ENCODE measurements around the gene CYP2W1. TPM values are rescaled to one million over a fixed set of nuclear protein-coding genes. Genes with fewer than 3 reads are reported as not detected.
"Not testable (repeated sequence)": the region's sequence is repeated elsewhere in the genome, so short reads cannot be mapped to it uniquely, and the experiment has no call there.

Gene CYP2W1
- total RNA-seq, 1 donor from 2014 or later, result 0.36 TPM

DNA sequence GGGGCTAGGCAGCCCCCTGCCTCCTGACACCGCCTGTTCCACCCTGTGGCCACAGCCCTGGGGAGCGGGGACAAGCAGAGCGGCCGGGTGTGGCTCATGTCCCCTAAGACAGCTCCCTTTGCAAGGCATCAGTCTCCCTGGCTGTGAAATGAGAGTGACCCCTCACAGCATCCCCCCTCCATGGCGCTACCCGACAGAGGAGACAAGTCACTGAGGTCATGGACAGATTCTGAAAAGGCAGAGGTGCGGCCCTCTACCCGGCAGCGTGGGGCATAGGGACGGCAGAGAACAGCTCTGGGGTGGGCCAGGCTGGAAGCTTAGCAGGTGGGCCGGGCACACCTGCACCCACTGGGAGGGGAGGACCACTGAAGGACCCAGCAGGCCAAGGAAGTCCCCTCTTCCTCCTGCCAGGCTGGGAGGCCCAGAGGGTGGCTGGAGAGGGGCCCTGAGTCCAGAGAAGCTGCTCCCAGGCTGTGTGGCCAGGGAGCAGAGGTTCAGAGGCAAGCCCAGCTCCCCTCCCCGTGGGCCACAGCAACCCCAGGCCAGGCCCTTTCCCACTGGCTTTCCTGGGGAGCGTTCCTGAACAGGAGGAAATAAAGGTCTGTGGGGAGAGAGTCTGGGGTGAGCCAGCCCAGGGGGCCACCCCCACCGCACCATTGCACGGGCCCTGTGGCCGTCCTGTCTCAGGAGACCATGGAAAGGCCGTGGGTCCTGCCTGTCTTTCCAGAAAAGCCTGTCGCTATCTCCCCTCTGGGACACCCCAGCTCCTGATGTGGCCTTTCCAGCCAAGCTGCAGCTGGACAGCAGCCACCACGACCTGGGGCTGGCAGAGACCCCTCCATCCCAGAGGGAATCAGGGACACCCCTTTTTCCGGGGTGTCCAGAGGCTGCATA, 30.2 kb upstream of the CYP2W1 start:
- ATAC-seq, result no peak

DNA sequence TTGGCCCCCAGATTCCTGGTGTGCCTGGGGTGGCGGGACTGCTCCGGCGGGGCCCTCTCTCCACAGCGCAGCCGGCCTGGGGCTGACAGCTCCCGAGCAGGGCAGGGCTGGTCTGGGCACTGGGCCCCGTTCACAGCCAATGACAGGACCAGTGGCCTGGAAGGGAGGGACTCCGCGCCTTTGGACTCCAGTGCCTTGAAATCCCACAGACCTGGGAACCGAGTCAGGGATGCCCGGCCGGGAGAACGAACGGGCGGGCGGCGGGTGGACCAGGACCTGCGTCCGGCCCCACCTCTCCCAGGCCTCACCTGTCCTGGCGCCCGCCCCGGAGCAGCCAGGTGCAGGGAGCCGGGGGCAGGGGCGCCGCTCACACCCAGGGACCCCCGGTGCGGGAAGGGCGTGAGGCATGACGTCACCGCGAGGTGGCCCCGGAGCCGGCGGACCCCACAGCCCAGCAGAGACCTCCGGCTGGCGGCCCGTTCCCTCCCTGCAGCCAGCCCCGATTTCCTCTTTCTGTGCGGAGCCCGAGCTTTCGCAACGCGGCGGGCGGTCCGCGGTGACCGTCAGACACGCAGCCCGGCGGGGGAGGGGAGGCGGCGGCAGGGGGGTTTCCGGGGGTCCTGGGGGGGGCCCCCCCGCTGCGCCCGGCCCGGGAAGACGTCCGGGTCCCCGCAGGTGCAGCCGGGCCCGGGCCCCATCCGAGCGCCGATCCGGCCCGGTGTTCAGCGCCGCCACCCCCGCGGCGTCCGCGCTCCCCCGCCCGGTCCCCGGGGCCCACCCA, 29.2 kb upstream of the CYP2W1 start:
- peak; percentile 40 for ATAC-seq

DNA sequence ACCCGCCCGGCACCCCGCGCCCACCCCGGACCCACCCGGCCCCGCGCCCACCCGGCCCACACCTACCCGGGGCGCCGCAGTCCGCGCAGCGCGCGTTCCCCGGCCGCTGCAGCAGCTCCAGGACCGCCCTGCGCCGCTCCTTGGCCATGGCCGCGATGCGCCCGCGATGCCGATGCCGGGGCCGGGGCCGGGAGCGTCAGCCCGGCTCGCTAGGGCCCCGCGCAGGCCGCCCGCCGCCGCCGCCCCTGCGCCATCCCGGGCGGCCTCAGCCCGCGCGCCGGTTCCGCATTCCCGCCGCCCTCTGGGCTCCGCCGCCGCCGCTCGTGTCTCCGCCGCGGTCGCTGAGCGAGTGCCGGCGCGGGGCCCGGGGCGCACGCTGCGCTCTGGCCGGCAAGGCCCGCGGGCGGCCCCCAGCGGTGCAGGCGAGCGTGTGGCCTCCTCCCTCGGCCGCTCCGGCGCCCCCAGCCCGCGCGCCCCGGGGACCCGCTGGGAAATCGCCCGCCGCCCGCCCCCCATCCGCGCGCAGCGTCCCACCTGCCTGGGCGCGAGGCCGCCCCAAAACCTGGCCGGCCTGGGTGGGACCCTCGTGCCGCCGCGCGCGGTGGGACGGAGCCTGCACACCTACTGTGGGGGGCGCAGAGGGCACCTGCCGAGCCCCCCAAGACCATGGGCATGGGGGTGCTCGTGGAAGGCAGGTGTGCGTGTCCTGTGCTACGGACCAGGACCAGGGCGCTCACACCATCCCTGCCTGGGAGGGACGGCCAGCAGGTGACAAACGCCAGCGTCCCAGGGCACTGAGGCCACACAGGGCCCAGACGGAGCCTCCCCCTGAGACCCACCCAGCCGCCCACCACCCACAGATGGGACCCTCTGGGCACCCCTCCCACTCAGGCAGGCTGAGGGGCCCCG, 28.4 kb upstream of the CYP2W1 start, which contains the start of gene ADAP1:
ADAP1 (minus strand) TSS at position 351 of the 909 bp plus-strand sequence; CDS start at position 148, 203 bp downstream.
- ATAC-seq, result peak; percentile 53

DNA sequence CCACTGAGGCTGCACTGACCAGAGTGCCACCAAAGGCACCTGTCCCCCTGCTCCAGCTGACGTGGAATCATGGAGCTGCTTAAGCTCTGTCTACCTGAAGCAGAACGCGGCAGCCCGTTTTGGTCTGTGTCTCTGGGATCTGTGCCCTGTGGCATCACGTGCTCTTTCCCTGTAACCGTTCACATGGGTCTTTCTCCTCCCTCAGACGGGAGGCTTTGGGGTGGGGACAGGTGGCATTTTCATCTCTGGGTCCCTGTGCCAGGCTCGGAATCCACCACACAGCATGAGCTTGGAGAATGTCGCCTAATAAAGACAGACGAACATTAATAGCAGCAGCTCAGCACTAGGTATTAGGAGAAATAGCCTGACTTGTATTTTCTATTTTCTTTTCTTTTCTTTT, 26.9 kb upstream of the CYP2W1 start:
- no peak for ATAC-seq

DNA sequence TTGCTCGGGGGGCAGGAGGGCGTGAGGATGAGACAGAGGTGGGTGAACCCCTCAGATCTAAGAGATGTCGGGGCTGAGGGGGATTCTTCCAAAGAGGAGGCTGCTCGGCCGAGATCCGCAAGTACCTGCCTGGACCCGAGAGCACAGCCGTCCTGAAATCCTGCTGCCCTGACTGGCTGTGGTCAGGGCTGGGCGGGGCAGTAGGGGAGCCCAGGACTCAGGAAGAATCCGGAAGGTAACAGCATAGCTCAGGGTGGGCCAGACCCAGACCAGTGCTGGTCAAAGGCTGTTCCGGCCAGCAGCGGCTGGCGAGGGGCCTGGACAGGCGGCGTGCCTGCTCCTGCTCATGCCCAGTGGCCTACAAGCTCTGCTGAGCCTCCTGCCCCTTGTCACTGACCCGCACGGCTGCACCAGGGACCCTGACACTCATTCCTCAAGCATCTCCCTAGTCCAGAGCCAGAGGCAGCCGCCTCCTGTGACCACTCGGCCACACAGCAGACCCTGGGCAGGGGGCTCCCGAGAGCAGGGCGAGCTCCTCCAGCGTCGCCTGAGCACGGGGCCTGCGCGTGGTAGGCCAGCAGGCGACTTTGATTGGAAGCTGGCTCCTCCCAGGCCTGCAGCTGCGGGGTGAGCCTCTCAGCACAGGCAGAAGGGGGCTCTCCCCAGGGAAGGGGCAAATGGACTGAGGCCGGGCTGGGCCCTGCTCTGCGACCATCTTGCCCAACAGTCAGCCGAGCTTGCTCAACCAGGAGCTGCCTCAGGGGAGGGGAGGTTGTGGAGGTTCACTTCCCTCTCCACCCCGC, 25.4 kb upstream of the CYP2W1 start:
- ATAC-seq, result no peak

DNA sequence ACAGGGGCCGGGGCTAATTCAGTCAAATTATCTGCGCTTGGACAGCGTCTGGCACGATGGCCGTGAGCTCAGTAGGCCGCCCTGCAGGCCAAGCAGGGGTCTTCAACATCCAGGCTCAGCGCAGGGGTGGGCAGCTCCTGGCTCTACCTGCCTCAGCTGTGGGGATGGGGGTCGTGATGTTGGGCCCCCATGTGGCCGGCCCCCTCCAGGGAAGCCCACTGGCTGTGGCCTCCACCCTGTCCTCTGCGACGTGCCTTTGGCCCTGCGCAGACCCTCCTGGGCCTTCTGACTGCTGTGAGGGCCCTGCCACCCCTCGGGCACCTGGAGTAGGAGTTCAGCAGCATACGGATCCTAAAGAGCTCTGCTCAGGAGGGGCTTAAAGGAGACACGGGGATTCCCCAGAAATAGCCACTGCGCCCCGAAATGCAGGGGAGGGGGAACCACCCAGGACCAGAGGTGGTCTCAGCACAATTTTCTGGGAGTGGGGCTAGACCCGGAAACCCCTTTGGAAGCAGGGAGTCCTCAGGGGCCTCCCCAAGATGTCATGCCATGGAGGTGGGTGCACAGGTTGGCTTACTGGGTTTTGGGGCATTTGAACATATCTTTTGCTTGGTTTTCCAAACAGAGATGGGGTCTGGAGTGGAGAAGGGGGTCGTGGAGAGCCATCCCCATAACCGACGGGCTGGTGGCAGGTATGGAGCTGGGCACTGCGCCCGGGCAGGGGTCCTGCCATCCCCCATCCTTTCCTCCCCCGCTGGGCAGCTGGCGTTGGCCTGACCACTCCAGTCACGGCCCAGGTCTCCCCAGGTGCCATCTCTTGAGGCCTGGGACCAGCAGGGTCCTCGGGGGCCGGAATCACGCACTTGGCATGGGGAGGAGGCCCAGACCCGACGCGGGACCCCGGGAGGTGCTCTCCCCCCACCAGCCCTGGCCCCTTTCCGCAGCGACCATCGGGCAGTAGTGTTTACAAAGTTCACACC, 24.5 kb upstream of the CYP2W1 start:
- no peak for ATAC-seq

DNA sequence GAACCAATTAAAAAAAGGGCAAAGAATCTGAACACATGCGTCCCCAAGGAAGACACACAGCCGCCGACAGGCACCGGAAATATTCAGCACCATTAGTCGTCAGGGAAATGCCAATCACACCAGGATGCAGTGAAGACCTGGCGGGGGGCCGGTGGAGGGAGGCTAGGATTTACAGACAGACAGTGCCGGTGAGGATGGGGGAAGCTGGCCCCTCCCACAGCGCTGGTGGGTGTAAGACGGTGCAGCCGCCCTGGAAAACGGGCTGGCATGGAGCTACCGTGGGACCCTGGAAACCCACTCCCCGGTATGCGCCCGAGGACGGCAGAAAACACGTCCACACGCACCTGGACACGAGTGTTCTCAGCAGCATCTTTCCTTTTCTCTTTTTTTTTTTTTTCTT, 23.7 kb upstream of the CYP2W1 start:
- no peak for ATAC-seq

DNA sequence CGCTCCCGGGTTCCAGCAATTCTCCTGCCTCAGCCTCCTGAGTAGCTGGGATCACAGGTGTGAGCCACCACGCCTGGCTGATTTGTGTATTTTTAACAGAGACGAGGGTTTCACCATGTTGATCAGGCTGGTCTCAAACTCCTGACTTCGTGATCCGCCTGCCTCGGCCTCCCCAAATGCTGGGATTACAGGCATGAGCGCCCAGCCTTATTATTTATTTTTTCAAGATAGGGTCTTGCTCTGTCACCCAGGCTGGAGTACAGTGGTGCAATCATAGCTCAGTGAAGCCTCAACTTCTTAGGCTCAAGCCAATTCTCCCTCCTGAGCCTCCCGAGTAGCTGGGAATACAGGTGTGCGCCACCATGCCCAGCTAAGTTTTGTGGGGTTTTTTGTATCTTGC, 23.2 kb upstream of the CYP2W1 start:
- not testable (repeated sequence) for ATAC-seq

DNA sequence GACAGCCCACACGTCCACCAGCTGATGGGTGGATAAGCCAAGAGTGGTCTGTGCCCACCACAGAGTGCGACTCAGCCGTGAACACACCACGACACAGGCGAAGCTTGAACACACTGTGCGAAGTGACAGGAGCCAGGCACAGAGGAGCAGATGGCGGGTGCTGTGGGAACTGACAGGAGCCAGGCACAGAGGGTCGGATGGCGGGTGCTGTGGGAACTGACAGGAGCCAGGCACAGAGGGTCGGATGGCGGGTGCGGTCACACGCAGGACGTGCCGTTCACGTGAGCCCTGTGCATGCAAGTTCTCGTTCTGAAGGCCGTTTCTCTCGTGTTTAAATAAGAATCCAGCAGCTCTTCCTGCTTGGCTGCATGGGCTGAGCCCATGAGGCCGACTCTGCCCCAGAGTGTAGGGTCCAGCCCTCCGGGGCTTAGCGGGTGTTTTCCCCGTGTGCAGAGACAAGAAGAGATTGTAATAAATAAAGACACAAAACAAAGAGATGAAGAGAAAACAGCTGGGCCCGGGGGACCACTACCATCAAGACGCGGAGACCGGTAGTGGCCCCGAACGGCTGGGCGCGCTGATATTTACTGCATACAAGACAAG, 22.6 kb upstream of the CYP2W1 start:
- ATAC-seq, result no peak

DNA sequence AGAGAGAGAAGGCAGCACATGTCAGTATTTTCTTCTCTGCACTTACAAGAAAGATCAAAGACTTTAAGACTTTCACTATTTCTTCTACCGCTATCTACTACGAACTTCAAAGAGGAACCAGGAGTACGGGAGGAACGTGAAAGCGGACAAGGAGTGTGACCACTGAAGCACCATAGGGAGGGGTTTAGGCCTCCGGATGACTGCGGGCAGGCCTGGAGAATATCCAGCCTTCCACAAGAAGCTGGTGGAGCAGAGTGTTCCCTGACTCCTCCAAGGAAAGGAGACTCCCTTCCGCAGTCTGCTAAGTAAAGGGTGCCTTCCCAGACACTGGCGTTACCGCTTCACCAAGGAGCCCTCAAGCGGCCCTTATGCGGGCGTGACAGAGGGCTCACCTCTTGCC, 22.0 kb upstream of the CYP2W1 start:
- ATAC-seq, result not testable (repeated sequence)

DNA sequence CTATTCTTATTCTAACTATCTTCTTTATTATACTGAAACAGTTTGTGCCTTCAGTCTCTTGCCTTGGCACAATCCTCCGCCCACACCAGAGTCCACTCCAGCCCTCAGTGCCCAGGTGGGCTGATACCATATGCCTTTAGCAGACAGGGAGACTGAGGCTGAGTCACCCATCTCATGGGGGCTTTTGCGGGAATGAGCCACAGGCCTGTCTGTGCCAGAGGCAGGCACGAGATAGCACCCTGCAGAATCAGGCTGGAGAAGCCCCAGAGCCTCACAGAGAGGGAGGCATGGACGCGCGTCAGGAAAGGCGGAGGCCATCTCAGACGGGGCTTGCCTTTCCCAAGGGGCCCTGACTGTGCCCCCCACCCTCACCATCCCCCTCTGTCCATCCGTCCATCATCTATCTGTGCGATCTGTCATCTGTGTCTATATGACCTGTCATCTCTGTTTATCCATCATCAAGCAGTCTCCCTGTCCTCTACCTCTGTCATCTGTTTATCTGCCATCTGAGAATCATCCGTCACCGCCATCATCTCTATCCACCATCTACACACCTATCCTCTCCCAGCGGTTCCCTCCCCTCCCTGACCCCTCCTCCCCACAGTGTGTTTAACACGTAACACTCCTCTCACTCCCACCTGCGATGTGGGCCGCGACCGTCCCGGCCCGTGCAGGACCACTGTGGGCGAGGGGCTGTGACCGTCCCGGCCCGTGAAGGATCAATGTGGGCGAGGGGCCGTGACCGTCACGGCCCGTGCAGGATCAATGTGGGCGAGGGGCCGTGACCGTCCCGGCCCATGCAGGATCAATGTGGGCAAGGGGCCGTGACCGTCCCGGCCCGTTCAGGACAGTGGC, 21.2 kb upstream of the CYP2W1 start:
- ATAC-seq, result no peak

DNA sequence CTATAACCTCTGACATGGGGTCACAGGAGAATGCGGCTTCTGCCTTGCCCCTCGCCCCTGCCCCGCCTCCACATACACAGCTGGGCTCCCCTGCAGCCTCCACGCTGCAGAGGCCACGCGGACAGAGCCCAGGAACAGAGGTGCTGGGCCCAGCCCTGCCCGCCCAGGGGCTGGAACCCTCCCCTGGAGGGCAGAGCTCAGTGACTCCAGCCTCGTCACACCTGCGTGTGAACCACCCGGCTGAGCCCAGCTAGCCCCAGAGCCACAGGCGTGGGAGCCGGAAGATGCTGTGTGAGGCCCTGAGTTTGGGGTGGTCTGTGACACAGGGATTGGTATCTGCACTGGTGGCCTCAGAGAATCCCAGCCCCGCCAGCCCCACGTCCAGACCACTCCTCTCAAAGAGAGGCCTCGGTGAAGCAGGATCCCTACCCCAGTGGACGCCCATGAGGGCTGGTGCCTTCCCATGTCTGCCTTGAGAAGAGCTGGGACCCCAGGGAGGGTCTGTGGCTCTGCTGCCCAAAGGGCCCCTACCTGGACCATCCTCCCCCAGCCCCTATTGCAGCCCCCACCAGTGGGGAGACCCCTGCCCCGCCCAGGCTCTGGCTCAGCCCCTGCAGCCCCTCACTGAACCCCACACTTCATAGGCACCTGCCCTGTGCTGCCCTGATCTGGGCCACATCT, 20.4 kb upstream of the CYP2W1 start:
- ATAC-seq, result peak; percentile 3

DNA sequence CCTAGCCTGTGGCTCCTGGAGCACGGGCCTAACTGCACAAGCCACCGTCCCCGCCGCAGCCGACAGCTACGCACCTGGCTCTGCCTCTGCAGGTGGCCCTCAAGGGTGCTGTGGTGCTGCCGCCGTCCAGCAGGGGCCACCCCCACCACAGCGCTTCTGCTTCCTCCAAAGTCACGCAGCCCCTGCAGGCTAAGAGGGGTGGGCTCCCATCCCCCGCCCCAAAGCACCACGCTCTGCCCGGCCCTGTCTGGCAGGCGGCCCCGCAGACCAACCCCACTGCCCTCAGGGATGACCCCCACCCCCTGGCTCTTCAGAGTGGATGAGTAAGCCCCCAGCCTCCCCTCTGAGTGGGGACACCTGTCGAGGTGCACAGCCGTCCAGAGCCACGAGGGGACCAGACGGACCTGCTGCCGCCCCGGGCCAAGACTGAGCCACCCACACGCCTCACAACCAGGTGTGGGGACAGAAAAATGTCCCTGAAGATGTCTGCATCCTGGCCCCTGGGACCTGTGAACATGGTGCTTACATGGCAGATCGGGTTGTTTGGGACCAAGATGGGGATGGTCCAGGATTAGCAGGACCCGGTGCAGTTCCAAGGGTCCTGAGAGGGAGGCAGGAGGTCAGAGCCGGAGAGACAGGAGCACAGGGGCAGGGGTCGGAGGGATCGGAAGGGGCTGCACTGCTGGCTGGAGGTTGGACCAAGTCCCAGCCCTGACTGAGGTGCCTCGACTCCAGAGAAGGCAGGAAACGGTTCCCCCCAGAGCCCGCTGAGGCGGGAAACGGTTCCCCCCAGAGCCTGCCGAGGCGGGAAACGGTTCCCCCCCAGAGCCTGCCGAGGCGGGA, 19.5 kb upstream of the CYP2W1 start:
- peak; percentile 13 for ATAC-seq

DNA sequence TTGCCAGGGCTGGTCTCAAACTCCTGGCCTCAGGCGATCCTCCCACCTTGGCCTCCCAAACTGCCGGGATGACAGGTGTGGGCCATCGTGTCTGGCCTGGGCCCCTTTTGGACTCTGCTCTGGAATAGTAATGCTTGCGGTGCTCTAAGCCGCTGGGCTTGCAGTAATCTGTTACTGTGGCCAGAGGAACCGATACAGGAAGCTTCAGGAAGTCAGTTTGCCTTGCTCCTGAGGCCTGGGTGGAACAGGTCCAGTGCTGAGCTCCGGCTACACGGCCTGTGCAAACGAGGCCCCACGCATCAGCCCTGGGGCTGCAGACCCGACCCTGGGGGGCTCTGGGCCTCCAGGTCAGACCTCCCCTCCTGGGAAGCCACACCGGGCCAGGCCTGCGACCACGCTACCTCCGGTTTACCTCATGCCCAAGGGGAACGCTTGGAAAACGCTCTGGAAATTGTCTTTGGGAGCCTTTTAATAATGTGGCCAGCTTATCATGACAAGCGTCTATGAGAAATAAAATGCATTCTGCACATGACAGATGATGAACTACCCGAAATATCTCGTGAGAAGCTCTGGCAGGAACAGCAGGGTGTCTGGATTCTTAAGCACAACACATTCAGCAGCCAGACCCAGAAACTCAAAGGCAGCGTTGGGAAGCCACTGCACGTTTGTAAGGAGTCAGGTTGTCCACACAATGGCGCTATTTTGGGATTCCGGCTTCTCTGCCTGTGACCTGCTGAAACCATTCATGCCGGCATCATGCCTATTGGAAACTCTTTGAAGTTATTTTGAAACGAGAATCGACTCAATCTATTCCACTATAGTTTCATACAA, 18.4 kb upstream of the CYP2W1 start:
- ATAC-seq, result peak; percentile 8

DNA sequence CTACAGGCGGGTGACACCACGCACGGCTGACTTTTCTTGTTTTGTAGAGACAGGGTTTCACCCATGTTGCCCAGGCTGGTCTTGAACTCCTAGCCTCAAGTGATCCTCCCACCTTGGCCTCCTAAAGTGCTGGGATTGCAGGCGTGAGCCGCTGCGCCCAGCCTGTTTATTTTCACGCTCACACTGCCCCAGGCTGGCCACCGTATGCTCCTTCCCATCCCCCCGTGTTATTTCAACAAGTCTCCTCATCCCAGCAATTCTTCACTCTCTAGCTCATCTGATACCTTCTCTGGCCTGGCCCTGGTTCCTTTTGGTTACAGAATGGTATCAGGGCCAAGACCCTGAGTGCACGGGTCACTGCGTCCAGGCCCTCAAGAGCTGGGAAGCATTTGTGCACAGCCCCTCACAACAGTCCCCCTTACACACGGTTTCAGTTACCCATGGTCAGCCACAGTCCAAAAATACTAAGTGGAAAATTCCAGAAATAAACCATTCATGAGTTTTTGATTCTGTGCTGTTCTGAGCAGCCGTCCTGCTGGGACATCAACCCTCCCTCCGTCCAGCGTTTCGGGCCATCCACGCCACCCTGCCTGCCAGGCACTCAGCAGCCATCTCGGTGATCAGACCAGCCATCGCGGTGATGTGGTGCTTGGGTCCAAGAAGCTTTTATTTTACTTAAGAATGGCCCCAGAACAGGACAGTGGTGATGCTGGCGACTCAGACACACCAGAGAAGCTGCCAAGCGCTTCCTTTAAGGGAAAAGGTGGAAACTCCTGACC, 16.5 kb upstream of the CYP2W1 start:
- ATAC-seq, result no peak
